ENCODE measurements around the gene RDH11.

DNA sequence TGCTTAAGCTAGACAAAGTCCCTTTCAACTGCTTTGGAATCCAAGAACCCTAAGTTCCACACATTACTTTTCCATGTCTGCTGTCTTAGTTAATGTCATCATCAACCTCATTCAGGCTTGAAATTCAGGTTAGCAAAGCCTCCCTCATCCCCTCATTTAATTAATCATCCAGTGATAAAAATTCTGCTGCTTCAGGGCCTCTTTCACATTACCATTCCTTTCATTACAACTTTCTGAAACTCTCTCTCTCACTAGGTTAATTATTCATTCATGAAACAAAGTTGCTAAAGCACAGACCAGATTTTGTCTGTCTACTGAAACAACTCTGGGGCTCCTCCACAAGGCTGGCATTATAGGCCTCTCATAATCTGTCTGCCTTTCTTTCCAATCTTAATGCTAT lies 11.7 kb downstream of the RDH11 start:
- TF ChIP-seq FOXA1 (IDR thresholded peaks at IDR 0.05) (no peak), BHLHE40 (IDR thresholded peaks at IDR 0.05; ENCODE audit: borderline replicate concordance) (no peak), SP1 (IDR thresholded peaks at IDR 0.05) (no peak), ZNF384 (IDR thresholded peaks at IDR 0.05) (no peak), SUZ12 (IDR thresholded peaks at IDR 0.05) (no peak), TARDBP (IDR thresholded peaks at IDR 0.05) (no peak), ARNT (IDR thresholded peaks at IDR 0.05) (no peak), CTBP1 (IDR thresholded peaks at IDR 0.05; ENCODE audit: borderline replicate concordance) (no peak), FOXM1 (IDR thresholded peaks at IDR 0.05; ENCODE audit: borderline replicate concordance) (no peak), ELF4 (IDR thresholded peaks at IDR 0.05) (no peak), LEF1 (IDR thresholded peaks at IDR 0.05; ENCODE audit: borderline replicate concordance) (no peak), HDGF (IDR thresholded peaks at IDR 0.05; ENCODE audit: borderline replicate concordance) (no peak)
- TF ChIP-seq, protein P1, sequence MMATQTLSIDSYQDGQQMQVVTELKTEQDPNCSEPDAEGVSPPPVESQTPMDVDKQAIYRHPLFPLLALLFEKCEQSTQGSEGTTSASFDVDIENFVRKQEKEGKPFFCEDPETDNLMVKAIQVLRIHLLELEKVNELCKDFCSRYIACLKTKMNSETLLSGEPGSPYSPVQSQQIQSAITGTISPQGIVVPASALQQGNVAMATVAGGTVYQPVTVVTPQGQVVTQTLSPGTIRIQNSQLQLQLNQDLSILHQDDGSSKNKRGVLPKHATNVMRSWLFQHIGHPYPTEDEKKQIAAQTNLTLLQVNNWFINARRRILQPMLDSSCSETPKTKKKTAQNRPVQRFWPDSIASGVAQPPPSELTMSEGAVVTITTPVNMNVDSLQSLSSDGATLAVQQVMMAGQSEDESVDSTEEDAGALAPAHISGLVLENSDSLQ (IDR thresholded peaks at IDR 0.05) = no peak
